WI38 (cell line): ENCODE results near the gene SAMD4B.

Experiments used
- H3K4me3 ChIP-seq: 2 replicates; pipeline ENCODE4 v1.5.1; 2011; ENCODE audit warnings: low read depth, mild to moderate bottlenecking, control low read depth, low read length
- TF ChIP-seq, protein P1 (sequence below): IDR thresholded peaks from 2 replicates; pipeline ENCODE4 v1.5.1; 2012; ENCODE audit warnings: low read depth, mild to moderate bottlenecking, control low read depth, low read length

SAMD4B gene

GRCh38 chr19:39401549-39402345 lies 59.5 kb downstream of the SAMD4B start:
- TF ChIP-seq, protein P1, sequence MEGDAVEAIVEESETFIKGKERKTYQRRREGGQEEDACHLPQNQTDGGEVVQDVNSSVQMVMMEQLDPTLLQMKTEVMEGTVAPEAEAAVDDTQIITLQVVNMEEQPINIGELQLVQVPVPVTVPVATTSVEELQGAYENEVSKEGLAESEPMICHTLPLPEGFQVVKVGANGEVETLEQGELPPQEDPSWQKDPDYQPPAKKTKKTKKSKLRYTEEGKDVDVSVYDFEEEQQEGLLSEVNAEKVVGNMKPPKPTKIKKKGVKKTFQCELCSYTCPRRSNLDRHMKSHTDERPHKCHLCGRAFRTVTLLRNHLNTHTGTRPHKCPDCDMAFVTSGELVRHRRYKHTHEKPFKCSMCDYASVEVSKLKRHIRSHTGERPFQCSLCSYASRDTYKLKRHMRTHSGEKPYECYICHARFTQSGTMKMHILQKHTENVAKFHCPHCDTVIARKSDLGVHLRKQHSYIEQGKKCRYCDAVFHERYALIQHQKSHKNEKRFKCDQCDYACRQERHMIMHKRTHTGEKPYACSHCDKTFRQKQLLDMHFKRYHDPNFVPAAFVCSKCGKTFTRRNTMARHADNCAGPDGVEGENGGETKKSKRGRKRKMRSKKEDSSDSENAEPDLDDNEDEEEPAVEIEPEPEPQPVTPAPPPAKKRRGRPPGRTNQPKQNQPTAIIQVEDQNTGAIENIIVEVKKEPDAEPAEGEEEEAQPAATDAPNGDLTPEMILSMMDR: no peak
- H3K4me3 ChIP-seq: no peak overlapping the region

GRCh38 chr19:39402346-39403300 lies 60.4 kb downstream of the SAMD4B start:
- TF ChIP-seq, protein P1: no peak
- peak overlapping the region; percentile 47 for H3K4me3 ChIP-seq

DNA sequence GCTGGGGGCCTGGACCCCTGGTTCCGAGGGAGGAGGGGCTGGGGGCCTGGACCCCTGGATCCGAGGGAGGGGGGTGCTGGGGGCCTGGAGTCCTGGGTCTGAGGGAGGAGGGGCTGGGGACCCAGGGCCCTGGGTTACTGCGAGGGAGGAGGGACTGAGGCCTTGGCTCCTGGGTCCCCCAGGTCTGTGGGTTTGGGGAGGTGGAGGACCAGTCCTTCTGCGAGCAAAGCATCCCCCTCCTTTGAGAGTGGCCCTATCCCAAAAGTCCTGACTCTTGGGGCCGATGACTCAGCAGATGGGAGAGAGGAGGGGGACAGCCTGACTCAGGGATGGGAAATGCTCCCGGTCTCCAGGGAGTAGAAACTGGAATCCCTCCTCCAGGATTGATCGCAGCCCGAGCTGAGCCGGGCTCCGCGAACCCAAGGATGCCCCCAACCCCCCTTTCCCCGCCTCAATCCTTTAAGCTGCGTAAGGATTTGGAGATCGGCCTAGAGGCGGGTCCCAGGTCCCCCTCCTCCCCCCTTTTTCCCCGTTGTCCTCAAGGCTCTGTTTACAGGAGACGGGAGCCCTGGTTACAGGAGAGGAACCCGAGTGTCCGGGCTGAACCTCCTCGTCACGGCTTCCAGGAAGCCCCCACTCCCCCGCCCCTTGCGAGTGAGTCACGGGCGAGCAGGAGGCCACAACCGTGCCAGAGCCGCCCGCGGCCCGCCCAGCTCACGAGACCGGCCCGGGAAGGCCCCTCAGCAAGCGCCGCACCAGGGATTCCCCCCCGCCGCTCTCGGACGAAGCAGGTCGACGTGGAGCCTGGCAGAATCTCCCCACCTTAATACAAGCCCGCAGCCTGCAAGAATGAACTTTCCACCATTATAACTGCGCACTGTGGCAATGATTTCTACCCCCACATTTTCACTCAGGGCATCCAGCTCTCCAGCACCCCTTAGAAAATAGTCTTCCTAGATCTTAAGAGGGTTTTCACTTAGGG lies 61.4 kb downstream of the SAMD4B start:
- TF ChIP-seq, protein P1: no peak
- H3K4me3 ChIP-seq: peak overlapping the region; percentile 47

DNA sequence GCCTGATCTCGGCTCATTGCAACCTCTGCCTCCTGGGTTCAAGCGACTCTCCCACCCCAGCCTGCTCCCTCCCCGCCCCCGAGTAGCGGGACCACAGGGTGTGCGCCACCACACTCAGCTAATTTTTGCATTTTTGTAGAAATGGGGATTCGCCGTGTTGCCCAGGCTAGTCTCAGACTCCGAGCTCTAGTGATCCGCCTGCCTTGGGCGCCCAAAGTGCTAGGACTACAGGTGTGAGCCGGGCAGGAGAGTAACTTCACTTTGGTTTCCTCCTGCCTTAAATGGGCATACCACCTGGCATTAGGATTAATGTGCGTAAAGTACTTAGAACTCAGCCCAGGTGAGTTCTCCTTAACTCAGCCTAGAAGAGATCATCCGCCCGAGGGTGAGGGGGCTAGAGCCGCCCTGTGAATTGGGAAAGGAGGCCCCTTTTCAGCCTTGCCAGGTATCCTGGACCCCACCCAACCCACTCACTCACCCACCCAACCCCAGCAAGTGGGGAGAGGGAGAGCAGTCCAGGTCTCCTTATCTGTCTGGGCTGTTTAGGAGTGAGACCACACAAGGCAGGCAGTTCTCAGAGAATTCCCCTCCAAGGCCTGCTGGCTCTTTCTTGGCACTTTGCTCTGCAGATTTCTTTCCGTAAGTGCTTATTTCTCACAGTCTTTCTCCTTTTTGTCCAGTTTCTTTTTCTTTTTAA lies 63.2 kb downstream of the SAMD4B start:
- TF ChIP-seq, protein P1: no peak
- H3K4me3 ChIP-seq: no peak overlapping the region

DNA sequence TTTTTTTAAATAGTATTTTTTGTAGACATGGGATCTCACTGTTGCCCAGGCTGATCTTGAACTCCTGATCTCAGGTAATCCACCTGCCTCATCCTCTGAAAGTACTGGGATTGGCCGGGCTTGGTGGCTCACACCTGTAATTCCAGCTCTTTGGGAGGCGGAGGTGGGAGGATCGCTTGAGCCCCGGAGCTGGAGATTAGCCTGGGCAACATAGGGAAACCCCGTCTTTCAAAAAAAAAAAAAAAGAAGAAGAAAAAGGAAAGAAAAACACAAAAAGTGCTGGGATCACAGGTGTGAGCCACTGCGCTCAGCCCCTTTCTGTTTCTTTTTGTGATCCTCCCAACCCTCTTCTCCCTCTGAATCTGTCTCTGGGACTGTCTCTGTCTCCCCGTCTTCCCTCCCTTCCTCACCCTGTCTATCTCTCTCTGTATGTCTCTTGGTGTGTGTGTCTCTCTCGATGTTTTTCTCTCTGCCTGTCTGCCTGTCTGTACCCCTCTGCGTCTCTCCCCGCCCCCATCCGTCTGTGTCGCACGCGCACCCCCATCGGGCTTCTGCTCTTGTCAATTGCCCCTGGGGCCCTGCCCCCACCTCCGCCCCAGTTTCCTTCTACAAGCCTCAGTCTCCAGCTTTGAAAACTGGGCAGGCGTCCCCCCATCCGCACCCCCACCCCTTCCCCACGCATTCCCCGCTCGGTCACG lies 63.9 kb downstream of the SAMD4B start:
- H3K4me3 ChIP-seq: peak overlapping the region; percentile 51
- TF ChIP-seq, protein P1: no peak
